T-helper 22 cell (primary cell): ENCODE data around the gene TRMT61B.

Experiments used
- DNase-seq: peaks from one replicate; pipeline ENCODE4 v3.0.0-alpha.2; 2020; ENCODE audit warnings: low read depth

TRMT61B gene

GRCh38 chr2:28870146-28870891 is at the start of gene TRMT61B:
TRMT61B (minus strand) TSS chr2:28870309; CDS start chr2:28870277, 32 bp downstream.
- peak; percentile 92 for DNase-seq

- no peak for DNase-seq
These were observed 45.8 kb upstream of the TRMT61B start for GRCh38 chr2:28915939-28916338.

- no peak for DNase-seq
These were observed 39.7 kb upstream of the TRMT61B start for GRCh38 chr2:28909655-28910353.

DNA sequence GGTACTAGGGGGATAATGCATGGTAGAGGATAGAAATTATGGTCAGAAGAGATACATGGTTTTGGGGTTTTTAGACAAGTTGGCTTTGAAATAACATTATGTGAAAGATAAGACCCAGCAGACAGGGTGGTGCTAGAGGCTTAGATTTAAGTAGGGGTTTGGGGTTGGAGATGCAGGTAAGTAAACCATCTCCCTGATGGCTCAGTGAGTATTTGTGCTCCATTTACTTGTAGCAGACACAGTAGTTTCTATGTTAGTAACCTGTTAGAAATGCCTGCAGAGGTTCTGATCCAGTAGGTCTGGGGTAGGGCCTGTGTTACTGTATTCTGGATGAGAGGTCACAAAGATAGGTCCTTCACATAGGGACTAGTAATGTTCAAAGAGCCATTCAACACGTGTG is 38.1 kb upstream of the TRMT61B start:
- no peak for DNase-seq

DNA sequence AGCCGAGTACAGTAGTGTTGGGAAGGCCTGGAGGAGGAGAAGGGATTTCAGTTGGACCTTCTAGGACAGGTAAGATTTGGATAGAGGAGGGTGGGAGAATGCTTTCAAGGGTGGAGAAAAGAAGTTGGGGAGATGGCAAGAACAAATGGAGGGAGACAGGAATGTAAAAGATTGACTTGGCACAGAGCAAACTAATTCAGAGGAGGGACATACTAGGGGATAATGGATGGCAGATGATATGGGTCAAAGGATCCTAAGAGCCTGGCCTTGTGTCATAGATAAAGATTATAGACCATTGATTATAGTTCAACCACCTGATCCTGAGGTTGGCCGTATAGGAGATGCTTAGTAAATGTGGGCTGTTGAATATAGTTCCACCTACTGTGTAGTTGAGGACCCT is 36.7 kb upstream of the TRMT61B start:
- no peak for DNase-seq

DNA sequence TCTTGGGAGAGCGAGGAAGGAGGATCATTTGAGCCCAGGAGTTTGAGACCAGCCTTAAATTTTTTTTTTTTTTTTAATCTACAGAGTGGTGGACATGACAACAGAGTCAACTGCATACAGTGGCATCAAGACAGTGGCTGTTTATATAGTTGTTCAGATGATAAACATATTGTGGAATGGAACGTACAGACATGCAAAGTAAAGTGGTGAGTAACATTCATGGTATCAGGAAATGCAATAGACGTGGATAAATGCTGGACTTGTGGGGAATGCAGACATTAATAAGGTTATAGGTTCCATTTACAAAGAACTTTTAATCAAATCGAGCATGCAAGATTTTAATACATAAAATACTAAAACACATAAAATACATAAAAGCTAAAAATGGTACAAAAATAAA is 36.3 kb upstream of the TRMT61B start:
- no peak for DNase-seq

GRCh38 chr2:28905533-28905932 is 35.4 kb upstream of the TRMT61B start:
- DNase-seq: no peak

DNA sequence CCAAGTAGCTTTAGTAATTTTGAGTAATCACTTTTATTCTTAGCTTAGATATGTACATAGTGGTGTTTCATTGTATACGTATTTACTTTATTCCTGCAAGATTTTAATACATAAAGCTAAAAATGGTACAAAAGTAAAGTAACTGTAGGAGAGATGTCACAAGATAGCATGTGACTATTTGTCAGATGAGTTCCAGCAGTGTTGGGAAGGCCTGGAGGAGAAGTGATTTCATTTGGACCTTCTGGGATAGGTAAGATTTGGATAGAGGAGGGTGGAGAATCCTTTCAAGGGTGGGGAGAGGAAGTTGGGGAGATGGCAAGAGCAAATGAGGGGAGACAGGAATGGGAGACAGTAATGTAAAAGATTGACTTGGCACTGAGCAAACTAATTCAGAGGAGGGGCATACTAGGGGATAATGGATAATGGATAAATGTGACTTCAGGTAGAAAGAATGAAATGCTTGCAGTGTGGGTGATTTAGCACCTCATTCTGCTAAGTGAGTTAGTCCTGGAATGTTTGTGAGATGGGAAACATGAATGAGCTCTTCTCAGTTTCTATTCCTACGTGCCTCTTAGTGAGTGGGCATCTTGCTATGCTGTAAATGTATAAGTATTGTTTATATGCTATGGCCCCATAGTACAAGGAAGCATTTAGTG is 34.8 kb upstream of the TRMT61B start:
- no peak for DNase-seq

DNA sequence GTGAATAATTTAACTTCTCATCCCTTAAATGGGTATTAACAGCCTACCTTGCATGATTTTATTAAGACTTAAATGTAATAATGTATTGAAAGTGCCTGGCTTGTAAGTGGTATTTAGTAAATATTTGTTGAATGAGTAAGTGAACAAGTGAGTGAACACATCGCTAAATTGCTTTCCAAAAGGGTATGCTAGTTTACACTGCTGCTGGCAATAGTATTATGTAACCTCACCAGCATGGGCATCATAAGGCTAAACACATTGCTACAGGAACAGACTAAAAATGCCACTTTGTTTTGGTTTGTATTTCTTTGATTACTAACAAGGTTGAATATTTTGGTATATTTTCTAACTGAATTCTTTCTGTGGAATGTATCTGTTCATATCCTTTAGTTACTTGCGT is 34.2 kb upstream of the TRMT61B start:
- no peak for DNase-seq

DNA sequence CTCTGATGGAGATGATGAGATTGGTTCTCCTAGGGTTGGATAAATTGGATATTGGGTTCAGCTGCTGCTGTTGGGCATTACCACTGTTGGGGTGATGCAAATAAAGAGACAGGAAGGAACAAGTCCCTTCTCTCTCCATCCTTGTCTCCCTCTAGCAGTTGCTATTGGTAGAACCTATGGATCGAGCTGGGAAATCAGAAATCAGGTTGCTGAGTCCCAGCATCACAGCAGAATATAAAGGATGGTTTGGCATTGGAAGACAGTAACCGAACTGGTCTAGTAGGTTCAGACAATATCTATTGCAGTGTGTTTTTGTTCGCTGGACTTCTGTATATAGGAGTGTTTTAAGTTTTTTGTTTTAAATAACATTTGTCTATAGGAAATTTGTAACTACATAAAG is 32.5 kb upstream of the TRMT61B start:
- no peak for DNase-seq

GRCh38 chr2:28901841-28902240 is 31.7 kb upstream of the TRMT61B start:
- no peak for DNase-seq

DNA sequence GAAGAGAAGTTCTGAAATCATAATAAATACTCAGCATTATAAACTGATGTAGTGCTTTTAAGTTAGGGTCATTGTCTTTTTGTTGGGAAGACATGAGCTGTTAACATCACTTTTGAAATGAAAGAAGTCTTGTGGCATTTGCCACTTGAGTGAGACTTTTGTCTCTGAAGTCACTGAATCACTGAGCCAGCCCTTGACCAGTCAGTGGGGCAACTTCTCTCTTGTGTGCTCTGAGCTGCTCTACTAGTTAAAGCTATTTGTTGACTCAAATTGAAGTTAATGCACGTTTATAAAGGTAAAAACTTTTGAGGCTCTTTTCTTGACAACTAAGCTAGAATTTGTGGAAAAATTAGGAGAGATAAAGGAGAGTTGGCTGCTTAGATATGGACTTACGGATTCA is 31.1 kb upstream of the TRMT61B start:
- DNase-seq: no peak

DNA sequence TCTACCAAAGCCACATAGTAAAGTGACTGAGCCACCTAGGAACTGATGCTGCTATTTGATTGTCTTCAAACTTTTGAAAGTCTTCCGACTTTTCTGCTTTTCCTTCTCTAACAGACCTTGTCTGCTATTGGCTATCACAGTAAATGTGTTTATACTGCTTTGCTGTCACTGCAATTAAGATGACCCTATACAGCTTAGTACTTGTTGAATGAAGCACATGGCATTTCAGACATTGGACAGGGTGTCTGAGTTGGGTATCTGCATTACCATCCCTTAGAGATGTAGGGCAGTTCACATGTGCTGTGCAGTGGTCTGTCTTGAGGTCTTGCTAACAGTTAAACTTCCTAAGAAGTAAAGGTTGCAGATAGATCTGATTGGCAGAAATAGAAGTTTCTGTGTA is 27.9 kb upstream of the TRMT61B start:
- no peak for DNase-seq

- no peak for DNase-seq
These were observed 26.8 kb upstream of the TRMT61B start for GRCh38 chr2:28896906-28897305.

DNA sequence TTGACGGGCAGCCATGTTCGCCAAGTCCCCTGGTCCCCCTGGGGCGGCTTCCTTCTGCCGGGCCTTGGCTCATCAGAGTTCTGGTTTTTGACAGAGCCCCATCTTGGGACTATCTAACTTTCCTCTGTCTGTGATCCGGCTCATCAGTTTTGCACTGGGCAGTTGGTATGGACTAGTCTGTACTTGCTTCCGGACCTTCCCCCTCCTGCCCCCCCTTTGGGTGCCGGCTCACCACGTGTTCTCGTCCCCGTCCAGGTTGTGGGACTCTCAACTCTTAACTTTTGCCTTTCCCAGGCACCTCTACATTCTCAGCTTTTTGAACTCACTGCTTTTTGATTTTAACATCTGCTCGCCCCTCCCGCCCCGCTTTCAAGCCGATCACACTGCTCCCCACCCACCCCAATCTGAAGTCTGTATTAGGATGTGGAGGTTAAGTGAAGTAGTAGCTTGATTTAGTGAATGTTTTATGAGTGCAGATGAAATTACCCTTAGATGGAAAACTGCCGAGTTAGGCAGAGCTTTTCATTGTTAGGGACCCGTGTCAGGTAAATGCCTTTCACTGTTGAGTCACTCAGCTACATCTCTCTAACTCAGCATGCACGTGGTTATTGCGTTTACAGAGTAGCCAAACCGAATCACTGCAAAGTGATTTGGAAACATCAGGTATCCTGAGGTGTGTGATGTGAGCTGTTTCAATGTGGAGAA is 25.2 kb upstream of the TRMT61B start:
- DNase-seq: no peak

- DNase-seq: peak; percentile 95
These were observed 24.5 kb upstream of the TRMT61B start, which contains the start of gene WDR43 for GRCh38 chr2:28894470-28895188. WDR43 (plus strand) TSS chr2:28894667; CDS start chr2:28894699, 32 bp downstream.

GRCh38 chr2:28893488-28893887 is 23.4 kb upstream of the TRMT61B start:
- DNase-seq: no peak

GRCh38 chr2:28880193-28880592 is 10.1 kb upstream of the TRMT61B start:
- DNase-seq: no peak

GRCh38 chr2:28871620-28872019 is 1.5 kb upstream of the TRMT61B start:
- DNase-seq: no peak

- no peak for DNase-seq
These were observed 489 bp downstream of the TRMT61B start for GRCh38 chr2:28869494-28870145.

DNA sequence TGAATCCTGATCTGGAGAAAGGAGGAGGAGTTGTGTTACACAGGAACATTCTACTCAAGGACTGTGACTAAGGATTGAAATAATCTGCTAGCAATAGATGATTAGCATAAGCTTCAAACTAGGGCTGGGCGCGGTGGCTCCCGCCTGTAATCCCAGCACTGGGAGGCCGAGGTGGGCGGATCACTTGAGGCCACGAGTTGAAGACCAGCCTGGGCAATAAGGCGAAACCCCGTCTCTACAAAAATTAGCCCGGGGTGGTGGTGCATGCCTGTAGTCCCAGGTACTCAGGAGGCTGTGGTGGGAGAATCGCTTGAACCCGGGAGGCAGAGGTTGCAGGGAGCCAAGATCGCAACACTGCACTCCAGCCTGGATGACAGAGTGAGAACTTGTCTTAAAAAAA is 1.5 kb downstream of the TRMT61B start:
- no peak for DNase-seq
